Right cardiac atrium (tissue), 5 donors: ENCODE measurements around the gene MORN1. TPM values are rescaled to one million over a fixed set of nuclear protein-coding genes. Genes with fewer than 3 reads are reported as not detected.

ENCODE experiments used
- ATAC-seq, 2 donors: fragments of 200-7000 bp; cut with Tn5 transposase; one replicate each; pipeline versions ENCODE4 v1.8.0 to v1.9.1; 2020; ENCODE audit warnings: moderate library complexity in 2 of 2, mild to moderate bottlenecking in 1 of 2
- DNase-seq, 3 donors: peaks; one replicate each; pipeline ENCODE4 v3.0.0-alpha.2; 2020
- H3K27ac ChIP-seq: one replicate; pipeline ENCODE4 v1.5.1; 2013; ENCODE audit warnings: mild to moderate bottlenecking, low read length, control low read depth, moderate library complexity
- H3K27me3 ChIP-seq: one replicate; pipeline ENCODE4 v1.6.1; 2013; ENCODE audit not compliant: control insufficient read depth, insufficient read depth
- H3K4me1 ChIP-seq: one replicate; pipeline ENCODE4 v1.6.1; 2013; ENCODE audit warnings: low read length; ENCODE audit not compliant: control insufficient read depth, insufficient read depth
- H3K4me3 ChIP-seq: one replicate; pipeline ENCODE4 v1.5.1; 2013; ENCODE audit warnings: low read length, control low read depth
- H3K9me3 ChIP-seq: one replicate; pipeline ENCODE4 v1.6.1; 2013; ENCODE audit warnings: low read length; ENCODE audit not compliant: control insufficient read depth
- WGBS: extraction: QIAGEN DNeasy Blood & Tissue Kit; methylation state at CpG from one replicate; pipeline ENCODE4 v1.1.7; 2013; 5-methylcytosine and 5-hydroxymethylcytosine counted together
- intact Hi-C, 4 donors: fragments of 100-400 bp; cut with DNase I; formaldehyde crosslinking; loops; one replicate each; pipeline versions ENCODE4 v1.11.0 to v1.14.0; 2022 to 2023
- polyA plus RNA-seq: library from polyadenylated mRNA; stranded (reverse); fragments of 200-250 nt; gene quantifications from one replicate; pipeline ENCODE4 v1.2.3, GENCODE V29; 2013
- total RNA-seq, 4 donors: library from RNA; stranded (reverse); fragmentation: NEBNext Ultra II Directional; extraction: Animal tissue kit (Norgen Biotek cat#: 25700); gene quantifications; one replicate each; pipeline ENCODE4 v1.2.1, GENCODE V29; 2021
- donor health status: healthy with polysubstance abuse.
- donor health status: DM: no; HTN: yes; CAD: no.
- donor health status: DM: no; HTN: no; CAD: no.
- donor health status: DM: no; HTN: yes; CAD: no; lungs with severe emphysema.
- donor health status: DM: yes; HTN: yes; CAD: no.

The MORN1 gene
- total and polyA plus RNA-seq, 5 donors, result 3.2 to 5.1 (median 4.1) TPM

- H3K9me3 ChIP-seq, result no peaks in the 10 kb centered on the region
- intact Hi-C loops, result no loop called here
- no peaks in the 10 kb centered on the region for H3K27me3 ChIP-seq
- ATAC-seq, result no peak
- no peak overlapping the region for H3K27ac ChIP-seq
- 80% methylated on average over 21 of the region's 21 CpGs for WGBS
- H3K4me3 ChIP-seq, result no peak overlapping the region
- peak in 2 of 3 donors; percentile 55 to 56 for DNase-seq
- H3K4me1 ChIP-seq, result peaks cover 32% of the 10 kb centered on the region
Measured at GRCh38 chr1:2283371-2283990, 107.9 kb downstream of the MORN1 start.

GRCh38 chr1:2282556-2283270 lies 108.6 kb downstream of the MORN1 start:
- no peaks in the 10 kb centered on the region for H3K9me3 ChIP-seq
- peaks cover 37% of the 10 kb centered on the region for H3K4me1 ChIP-seq
- DNase-seq (peak; percentile 23 to 65 (median 51)), ATAC-seq (no peak)
- H3K4me3 ChIP-seq, result no peak overlapping the region
- H3K27me3 ChIP-seq, result no peaks in the 10 kb centered on the region
- 92% methylated on average over 29 of the region's 29 CpGs for WGBS
- no peak overlapping the region for H3K27ac ChIP-seq
- intact Hi-C loops, result no loop called here

GRCh38 chr1:2279817-2280216 lies 111.5 kb downstream of the MORN1 start:
- Histone ChIP-seq H3K27ac (no peak overlapping the region), H3K9me3 (no peaks in the 10 kb centered on the region), H3K27me3 (no peaks in the 10 kb centered on the region), H3K4me1 (peaks cover 42% of the 10 kb centered on the region), H3K4me3 (no peak overlapping the region)
- peak in 1 of 3 donors; percentile 15 for DNase-seq
- intact Hi-C loops, result no loop called here
- 51% methylated on average over 9 of the region's 9 CpGs for WGBS
- ATAC-seq, result no peak

GRCh38 chr1:2279210-2279639 lies 112.1 kb downstream of the MORN1 start:
- 4% methylated on average over 13 of the region's 13 CpGs for WGBS
- Histone ChIP-seq H3K27ac (no peak overlapping the region), H3K4me1 (peaks cover 45% of the 10 kb centered on the region), H3K4me3 (no peak overlapping the region), H3K9me3 (no peaks in the 10 kb centered on the region), H3K27me3 (no peaks in the 10 kb centered on the region)
- peak; percentile 77 to 78 for ATAC-seq
- intact Hi-C loops, result no loop called here
- peak; percentile 85 to 94 (median 92) for DNase-seq

GRCh38 chr1:2278591-2279209 lies 112.7 kb downstream of the MORN1 start:
- peak in 1 of 2 donors; percentile 2 for ATAC-seq
- no peak overlapping the region for H3K4me3 ChIP-seq

DNA sequence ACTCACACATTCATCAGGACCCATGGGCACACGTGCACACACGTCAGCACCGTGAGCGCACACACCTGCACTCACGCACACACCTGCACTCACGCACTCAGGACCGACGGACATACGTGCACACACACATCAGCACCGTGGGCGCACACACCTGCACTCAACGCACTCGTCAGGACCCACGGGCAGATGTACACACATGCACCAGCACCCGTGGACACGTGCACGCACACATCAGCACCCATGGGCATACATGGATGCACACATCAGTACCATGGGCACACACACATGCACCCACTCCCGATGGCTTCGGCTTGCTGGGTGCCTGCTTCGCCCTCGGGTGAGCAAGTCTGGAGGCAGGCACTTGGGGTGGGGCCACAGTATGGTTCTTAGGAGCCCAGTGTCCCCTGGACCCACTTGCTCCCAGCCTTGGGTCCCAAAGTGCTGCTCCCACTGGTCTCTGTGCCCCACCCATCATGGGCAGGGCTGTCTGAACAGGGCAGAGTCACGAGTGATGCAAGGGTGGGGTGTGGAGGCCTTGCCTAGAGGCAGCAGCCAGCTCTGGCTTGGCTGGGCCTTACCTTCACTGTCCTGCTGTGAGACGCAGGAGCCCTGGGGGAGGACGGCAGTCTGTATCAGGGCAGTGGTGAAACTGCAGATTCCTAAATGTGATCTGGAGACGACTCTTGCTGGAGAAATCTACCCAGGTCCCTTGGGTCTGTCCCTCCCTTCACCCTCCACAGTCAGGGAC lies 113.4 kb downstream of the MORN1 start:
- ATAC-seq, result peak; percentile 43
- intact Hi-C loops, result no loop called here
- Histone ChIP-seq H3K4me3 (no peak overlapping the region), H3K9me3 (no peaks in the 10 kb centered on the region), H3K27ac (no peak overlapping the region), H3K4me1 (peaks cover 47% of the 10 kb centered on the region), H3K27me3 (no peaks in the 10 kb centered on the region)
- WGBS, result 84% methylated on average over 25 of the region's 25 CpGs
- DNase-seq, result peak; percentile 65 to 80 (median 73)

More at GRCh38 chr1:2278591-2279209, 112.7 kb downstream of the MORN1 start:
- Histone ChIP-seq H3K4me1 (peaks cover 42% of the 10 kb centered on the region), H3K9me3 (no peaks in the 10 kb centered on the region), H3K27ac (peak overlapping the region; percentile 40), H3K27me3 (no peaks in the 10 kb centered on the region)
- WGBS, result 31% methylated on average over 16 of the region's 16 CpGs
- no peak for DNase-seq
- intact Hi-C loops, result no loop called here

GRCh38 chr1:2276803-2277580 lies 114.4 kb downstream of the MORN1 start:
- intact Hi-C loops, result no loop called here

DNA sequence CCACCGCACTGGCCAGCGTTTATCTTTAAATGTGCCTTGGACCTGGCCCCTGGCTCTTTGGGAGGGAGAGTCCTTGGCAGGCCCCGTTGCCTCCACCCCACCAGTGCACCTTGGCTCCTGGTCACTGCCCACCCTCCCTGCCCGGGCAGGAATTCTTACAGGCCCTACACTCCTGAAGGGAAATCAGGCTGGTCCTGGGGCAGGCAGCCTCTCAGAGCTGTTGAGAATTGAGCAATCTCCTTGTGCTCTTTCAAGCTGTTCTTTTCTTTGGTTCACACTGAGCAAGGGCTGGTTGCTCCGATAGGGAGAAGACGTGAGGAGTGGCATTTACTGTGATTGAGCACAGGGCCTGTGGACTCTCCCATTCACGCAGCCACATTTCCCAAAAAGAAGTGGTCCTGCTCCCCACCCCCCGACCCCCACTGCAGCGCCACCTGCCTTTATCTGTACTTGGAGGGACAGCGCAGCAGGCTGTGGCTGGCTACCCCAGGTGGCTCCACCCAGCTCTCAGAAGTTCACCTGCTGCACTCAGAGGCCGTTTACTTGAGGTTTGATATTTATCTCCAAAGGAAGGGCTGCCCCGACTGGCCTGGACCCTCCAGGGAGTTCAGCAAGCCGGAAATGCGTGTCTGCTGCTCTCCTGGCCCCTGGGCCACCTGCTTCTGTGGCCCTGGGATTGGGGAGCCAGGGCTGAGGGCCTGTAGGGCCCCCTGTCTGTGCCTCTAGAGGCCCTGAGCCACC lies 115.4 kb downstream of the MORN1 start:
- DNase-seq, result peak; percentile 42 to 73 (median 72)
- ATAC-seq, result peak; percentile 23 to 36
- Histone ChIP-seq H3K4me1 (peaks cover 55% of the 10 kb centered on the region), H3K9me3 (no peaks in the 10 kb centered on the region), H3K27me3 (no peaks in the 10 kb centered on the region), H3K4me3 (no peak overlapping the region), H3K27ac (peak overlapping the region; percentile 32)
- intact Hi-C loops, result no loop called here
- 31% methylated on average over 14 of the region's 14 CpGs for WGBS

More at GRCh38 chr1:2276803-2277580, 114.4 kb downstream of the MORN1 start:
- H3K4me1 ChIP-seq, result peaks cover 49% of the 10 kb centered on the region
- WGBS, result 68% methylated on average over 12 of the region's 12 CpGs
- ATAC-seq (no peak), DNase-seq (peak; percentile 10 to 31 (median 23))
- H3K27me3 ChIP-seq, result no peaks in the 10 kb centered on the region
- no peak overlapping the region for H3K27ac ChIP-seq
- H3K4me3 ChIP-seq, result no peak overlapping the region
- H3K9me3 ChIP-seq, result no peaks in the 10 kb centered on the region

GRCh38 chr1:2274929-2275475 lies 116.4 kb downstream of the MORN1 start:
- Histone ChIP-seq H3K27ac (peak overlapping the region; percentile 1), H3K27me3 (no peaks in the 10 kb centered on the region), H3K4me3 (no peak overlapping the region), H3K4me1 (peaks cover 64% of the 10 kb centered on the region), H3K9me3 (no peaks in the 10 kb centered on the region)
- DNase-seq (peak; percentile 30 to 70 (median 66)), ATAC-seq (peak in 1 of 2 donors; percentile 1)
- intact Hi-C loops, result no loop called here
- WGBS, result 50% methylated on average over 21 of the region's 21 CpGs
